ENCODE measurements around the gene CCDC136.

Gene CCDC136

DNA sequence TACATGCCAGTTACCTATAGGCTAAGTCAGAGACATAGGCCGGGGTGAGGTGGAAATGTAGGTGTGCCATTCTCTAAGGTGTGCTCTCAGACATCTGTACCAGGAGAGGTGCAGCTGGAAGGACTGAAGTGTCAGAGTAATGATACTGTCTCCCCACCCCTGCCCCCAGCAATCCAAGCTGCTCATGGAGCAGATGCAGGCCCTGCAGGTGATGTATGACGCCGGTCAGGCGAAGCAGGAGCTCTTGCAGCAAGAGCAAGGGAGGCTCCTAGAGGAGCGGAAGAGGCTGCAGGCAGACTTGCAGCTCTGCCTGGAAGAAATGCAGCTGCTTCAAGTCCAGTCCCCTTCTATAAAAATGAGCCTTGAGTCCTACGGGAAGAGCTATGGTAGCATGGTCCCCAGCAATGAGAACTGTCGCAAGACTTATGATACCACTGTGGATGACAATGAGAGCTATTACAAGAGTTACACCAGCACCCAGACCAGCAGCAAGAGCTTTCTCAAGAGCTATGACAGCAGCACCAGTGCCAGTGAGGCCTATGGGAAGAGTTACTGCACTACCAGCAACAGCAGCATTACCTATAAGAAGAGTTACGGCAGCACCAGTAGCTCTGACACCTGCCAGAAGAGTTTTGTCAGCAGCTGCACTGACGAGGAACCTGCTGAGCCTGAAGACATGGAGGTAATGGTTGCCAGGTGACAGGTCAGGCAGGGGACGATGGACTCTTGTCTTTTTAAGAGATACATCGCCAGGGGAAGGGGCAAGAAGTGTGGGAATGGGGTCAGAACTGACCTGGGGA, 20.1 kb downstream of the CCDC136 start:
- no peak overlapping the region for H3K27ac ChIP-seq (ENCODE audit: low read depth, low read length)
- no peak overlapping the region for H2AK5ac ChIP-seq (ENCODE audit: low read length)
- no peaks in the 10 kb centered on the region for H3K27me3 ChIP-seq (ENCODE audit: insufficient read depth, low read length)
- no peak overlapping the region for H4K12ac ChIP-seq (ENCODE audit: low read depth, low read length)
- H4K91ac ChIP-seq (ENCODE audit: low read depth, low read length), result no peak overlapping the region
- no peaks in the 10 kb centered on the region for H3K9me3 ChIP-seq (ENCODE audit: insufficient read depth, low read depth, low read length)
- no peak overlapping the region for H3K4me2 ChIP-seq (ENCODE audit: low read length)
- H3K23ac ChIP-seq (ENCODE audit: low read length), result no peak overlapping the region
- no peaks in the 10 kb centered on the region for H3K79me2 ChIP-seq (ENCODE audit: control insufficient read depth, insufficient read depth, low read length, poor library complexity)
- H4K8ac ChIP-seq (ENCODE audit: low read depth, low read length), result no peak overlapping the region
- no CpG with 5 or more reads among the region's 11 CpGs for WGBS (ENCODE audit: extremely low coverage, insufficient coverage, insufficient read length)
- H3K9ac ChIP-seq (ENCODE audit: low read length), result no peak overlapping the region
- no peak overlapping the region for H3K4me3 ChIP-seq (ENCODE audit: low read depth, low read length)
- H2AFZ ChIP-seq (ENCODE audit: insufficient read depth, low read length, poor library complexity), result no peak overlapping the region
- peak; percentile 66 to 68 for DNase-seq
- H3K4me1 ChIP-seq (ENCODE audit: control insufficient read depth in 1 of 2, insufficient read depth in 2 of 2, low read length in 2 of 2), result no peaks in the 10 kb centered on the region
- no peak overlapping the region for H2BK5ac ChIP-seq (ENCODE audit: low read depth, low read length, poor library complexity)
- H3K18ac ChIP-seq (ENCODE audit: low read length), result no peak overlapping the region
- no peak overlapping the region for H3K4ac ChIP-seq (ENCODE audit: low read depth, low read length)
- no peaks in the 10 kb centered on the region for H3K79me1 ChIP-seq (ENCODE audit: low read length)
- H2BK120ac ChIP-seq (ENCODE audit: insufficient read depth, low read length, poor library complexity), result no peak overlapping the region
- H2BK12ac ChIP-seq (ENCODE audit: low read length), result no peak overlapping the region
- H3K14ac ChIP-seq (ENCODE audit: low read length), result no peak overlapping the region
- H3K36me3 ChIP-seq (ENCODE audit: control insufficient read depth in 1 of 2, insufficient read depth in 2 of 2, low read length in 2 of 2), result no peaks in the 10 kb centered on the region

DNA sequence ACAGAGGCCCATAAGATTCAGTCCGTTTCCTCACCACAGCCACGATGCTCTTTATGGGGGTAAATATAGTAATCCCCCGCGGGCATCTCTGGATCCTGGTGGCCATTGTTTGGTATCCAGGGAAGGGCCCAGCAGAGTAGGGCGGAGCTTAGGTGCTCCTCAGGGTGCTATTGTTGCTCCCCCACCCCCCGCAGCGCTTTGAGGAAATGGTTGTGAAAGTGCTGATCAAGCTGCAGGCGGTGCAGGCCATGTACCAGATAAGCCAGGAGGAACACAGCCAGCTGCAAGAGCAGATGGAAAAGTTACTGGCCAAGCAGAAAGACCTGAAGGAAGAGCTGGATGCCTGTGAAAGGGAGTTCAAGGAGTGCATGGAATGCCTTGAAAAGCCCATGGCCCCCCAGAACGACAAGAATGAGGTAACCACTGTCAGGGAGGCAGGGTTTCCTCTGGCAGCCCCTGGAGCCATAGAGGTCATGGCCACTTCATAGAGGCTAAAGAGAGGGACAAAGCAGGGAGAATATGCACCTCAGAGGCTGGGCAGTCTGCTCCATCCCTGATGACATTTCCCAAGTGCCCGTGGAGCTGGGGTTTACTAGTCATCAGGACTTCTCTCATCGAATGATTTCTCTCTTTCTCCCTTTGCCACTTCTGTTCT, 20.9 kb downstream of the CCDC136 start:
- no peak overlapping the region for H4K91ac ChIP-seq (ENCODE audit: low read depth, low read length)
- no peak overlapping the region for H2BK5ac ChIP-seq (ENCODE audit: low read depth, low read length, poor library complexity)
- no peak overlapping the region for H3K4me2 ChIP-seq (ENCODE audit: low read length)
- no peak overlapping the region for H2AFZ ChIP-seq (ENCODE audit: insufficient read depth, low read length, poor library complexity)
- no peaks in the 10 kb centered on the region for H3K9me3 ChIP-seq (ENCODE audit: insufficient read depth, low read depth, low read length)
- H3K4ac ChIP-seq (ENCODE audit: low read depth, low read length), result no peak overlapping the region
- H3K79me2 ChIP-seq (ENCODE audit: control insufficient read depth, insufficient read depth, low read length, poor library complexity), result no peaks in the 10 kb centered on the region
- H3K18ac ChIP-seq (ENCODE audit: low read length), result no peak overlapping the region
- H4K12ac ChIP-seq (ENCODE audit: low read depth, low read length), result no peak overlapping the region
- no CpG with 5 or more reads among the region's 11 CpGs for WGBS (ENCODE audit: extremely low coverage, insufficient coverage, insufficient read length)
- no peak overlapping the region for H3K4me3 ChIP-seq (ENCODE audit: low read depth, low read length)
- no peak overlapping the region for H3K9ac ChIP-seq (ENCODE audit: low read length)
- no peaks in the 10 kb centered on the region for H3K27me3 ChIP-seq (ENCODE audit: insufficient read depth, low read length)
- no peaks in the 10 kb centered on the region for H3K4me1 ChIP-seq (ENCODE audit: control insufficient read depth in 1 of 2, insufficient read depth in 2 of 2, low read length in 2 of 2)
- H3K14ac ChIP-seq (ENCODE audit: low read length), result no peak overlapping the region
- H2BK12ac ChIP-seq (ENCODE audit: low read length), result no peak overlapping the region
- no peak overlapping the region for H3K27ac ChIP-seq (ENCODE audit: low read depth, low read length)
- H2AK5ac ChIP-seq (ENCODE audit: low read length), result no peak overlapping the region
- H4K8ac ChIP-seq (ENCODE audit: low read depth, low read length), result no peak overlapping the region
- no peaks in the 10 kb centered on the region for H3K36me3 ChIP-seq (ENCODE audit: control insufficient read depth in 1 of 2, insufficient read depth in 2 of 2, low read length in 2 of 2)
- no peak overlapping the region for H3K23ac ChIP-seq (ENCODE audit: low read length)
- no peaks in the 10 kb centered on the region for H3K79me1 ChIP-seq (ENCODE audit: low read length)
- DNase-seq, result peak; percentile 31 to 56
- no peak overlapping the region for H2BK120ac ChIP-seq (ENCODE audit: insufficient read depth, low read length, poor library complexity)

DNA sequence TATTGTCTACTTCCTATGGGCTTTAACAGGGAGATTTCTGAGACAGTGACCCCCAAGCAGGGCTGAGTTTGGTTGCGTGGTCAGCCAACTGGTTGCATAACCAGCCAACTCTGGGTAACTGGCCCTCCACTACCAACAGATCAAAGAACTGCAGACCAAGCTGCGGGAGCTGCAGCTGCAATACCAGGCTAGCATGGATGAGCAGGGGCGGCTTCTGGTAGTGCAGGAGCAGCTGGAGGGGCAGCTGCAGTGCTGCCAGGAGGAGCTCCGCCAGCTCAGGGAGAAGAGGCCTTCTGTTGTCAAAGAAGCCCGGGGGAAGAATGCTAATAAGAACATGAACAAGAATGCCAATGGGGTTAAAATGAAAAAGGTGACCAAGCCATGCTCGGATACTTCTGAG, 22.7 kb downstream of the CCDC136 start:
- H2BK5ac ChIP-seq (ENCODE audit: low read depth, low read length, poor library complexity), result no peak overlapping the region
- no peak for DNase-seq
- no peak overlapping the region for H3K27ac ChIP-seq (ENCODE audit: low read depth, low read length)
- no peak overlapping the region for H2BK120ac ChIP-seq (ENCODE audit: insufficient read depth, low read length, poor library complexity)
- no peaks in the 10 kb centered on the region for H3K27me3 ChIP-seq (ENCODE audit: insufficient read depth, low read length)
- no peak overlapping the region for H2AK5ac ChIP-seq (ENCODE audit: low read length)
- H3K18ac ChIP-seq (ENCODE audit: low read length), result no peak overlapping the region
- H3K36me3 ChIP-seq (ENCODE audit: control insufficient read depth in 1 of 2, insufficient read depth in 2 of 2, low read length in 2 of 2), result no peaks in the 10 kb centered on the region
- no peak overlapping the region for H3K4ac ChIP-seq (ENCODE audit: low read depth, low read length)
- no peaks in the 10 kb centered on the region for H3K79me2 ChIP-seq (ENCODE audit: control insufficient read depth, insufficient read depth, low read length, poor library complexity)
- H2BK12ac ChIP-seq (ENCODE audit: low read length), result no peak overlapping the region
- H4K91ac ChIP-seq (ENCODE audit: low read depth, low read length), result no peak overlapping the region
- no peak overlapping the region for H3K14ac ChIP-seq (ENCODE audit: low read length)
- H3K9ac ChIP-seq (ENCODE audit: low read length), result no peak overlapping the region
- WGBS (ENCODE audit: extremely low coverage, insufficient coverage, insufficient read length), result no CpG with 5 or more reads among the region's 6 CpGs
- no peak overlapping the region for H4K12ac ChIP-seq (ENCODE audit: low read depth, low read length)
- no peaks in the 10 kb centered on the region for H3K4me1 ChIP-seq (ENCODE audit: control insufficient read depth in 1 of 2, insufficient read depth in 2 of 2, low read length in 2 of 2)
- H4K8ac ChIP-seq (ENCODE audit: low read depth, low read length), result no peak overlapping the region
- no peak overlapping the region for H3K4me2 ChIP-seq (ENCODE audit: low read length)
- H2AFZ ChIP-seq (ENCODE audit: insufficient read depth, low read length, poor library complexity), result no peak overlapping the region
- no peak overlapping the region for H3K23ac ChIP-seq (ENCODE audit: low read length)
- H3K9me3 ChIP-seq (ENCODE audit: insufficient read depth, low read depth, low read length), result no peaks in the 10 kb centered on the region
- H3K79me1 ChIP-seq (ENCODE audit: low read length), result no peaks in the 10 kb centered on the region
- no peak overlapping the region for H3K4me3 ChIP-seq (ENCODE audit: low read depth, low read length)

DNA sequence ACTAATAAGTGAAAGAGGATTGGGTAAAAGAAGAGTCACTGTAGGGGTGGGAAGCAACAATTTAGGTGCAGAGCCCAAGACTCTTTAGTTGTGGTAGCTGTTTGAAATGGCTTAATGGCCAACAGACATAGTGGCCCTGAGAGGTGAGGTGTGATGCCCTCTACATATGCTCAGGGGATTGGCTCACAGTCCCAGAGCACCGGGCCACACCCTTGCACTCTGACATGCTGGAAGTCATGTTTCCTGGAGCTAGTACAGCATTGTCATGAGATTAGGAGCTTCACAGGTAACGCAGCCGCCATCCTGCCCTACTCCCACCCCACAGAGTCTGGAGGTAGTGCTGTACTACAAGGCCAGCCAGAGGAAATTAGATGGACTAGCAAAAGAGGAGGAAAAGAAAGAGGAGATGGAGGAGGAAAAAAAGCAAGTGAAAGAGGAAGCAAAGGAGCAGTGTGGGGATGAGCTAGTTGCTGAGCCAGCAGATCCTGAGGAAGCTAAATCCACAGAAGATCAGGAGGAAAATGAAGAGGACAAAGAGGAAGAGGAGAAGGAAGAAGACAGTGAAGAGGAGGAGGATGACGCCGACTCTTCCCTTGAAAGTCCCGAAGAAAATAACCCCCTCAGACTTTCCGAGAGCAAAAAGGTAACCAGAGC, 23.6 kb downstream of the CCDC136 start:
- no peaks in the 10 kb centered on the region for H3K79me2 ChIP-seq (ENCODE audit: control insufficient read depth, insufficient read depth, low read length, poor library complexity)
- H3K14ac ChIP-seq (ENCODE audit: low read length), result no peak overlapping the region
- H3K4me3 ChIP-seq (ENCODE audit: low read depth, low read length), result no peak overlapping the region
- no peak overlapping the region for H4K12ac ChIP-seq (ENCODE audit: low read depth, low read length)
- H2AFZ ChIP-seq (ENCODE audit: insufficient read depth, low read length, poor library complexity), result no peak overlapping the region
- no peaks in the 10 kb centered on the region for H3K4me1 ChIP-seq (ENCODE audit: control insufficient read depth in 1 of 2, insufficient read depth in 2 of 2, low read length in 2 of 2)
- no peak overlapping the region for H3K27ac ChIP-seq (ENCODE audit: low read depth, low read length)
- no peaks in the 10 kb centered on the region for H3K79me1 ChIP-seq (ENCODE audit: low read length)
- H4K91ac ChIP-seq (ENCODE audit: low read depth, low read length), result no peak overlapping the region
- H2AK5ac ChIP-seq (ENCODE audit: low read length), result no peak overlapping the region
- H4K8ac ChIP-seq (ENCODE audit: low read depth, low read length), result no peak overlapping the region
- no peak overlapping the region for H2BK120ac ChIP-seq (ENCODE audit: insufficient read depth, low read length, poor library complexity)
- DNase-seq, result no peak
- no peaks in the 10 kb centered on the region for H3K36me3 ChIP-seq (ENCODE audit: control insufficient read depth in 1 of 2, insufficient read depth in 2 of 2, low read length in 2 of 2)
- no peak overlapping the region for H2BK5ac ChIP-seq (ENCODE audit: low read depth, low read length, poor library complexity)
- H2BK12ac ChIP-seq (ENCODE audit: low read length), result no peak overlapping the region
- H3K9me3 ChIP-seq (ENCODE audit: insufficient read depth, low read depth, low read length), result no peaks in the 10 kb centered on the region
- H3K23ac ChIP-seq (ENCODE audit: low read length), result no peak overlapping the region
- no peak overlapping the region for H3K4ac ChIP-seq (ENCODE audit: low read depth, low read length)
- no peaks in the 10 kb centered on the region for H3K27me3 ChIP-seq (ENCODE audit: insufficient read depth, low read length)
- no peak overlapping the region for H3K9ac ChIP-seq (ENCODE audit: low read length)
- no peak overlapping the region for H3K4me2 ChIP-seq (ENCODE audit: low read length)
- no peak overlapping the region for H3K18ac ChIP-seq (ENCODE audit: low read length)
- no CpG with 5 or more reads among the region's 7 CpGs for WGBS (ENCODE audit: extremely low coverage, insufficient coverage, insufficient read length)

Measured in trophoblast cell (in vitro differentiated cells and primary cell).